Embryonic facial prominence (tissue), 1 donor: ENCODE measurements around the gene NDOR1.
"Not testable (repeated sequence)": the region's sequence is repeated elsewhere in the genome, so short reads cannot be mapped to it uniquely, and the experiment has no call there.

Experiments
- DNase-seq: peaks from one replicate; pipeline ENCODE4 v3.0.0-alpha.2; 2016; ENCODE audit errors: extremely low spot score

The NDOR1 gene

DNA sequence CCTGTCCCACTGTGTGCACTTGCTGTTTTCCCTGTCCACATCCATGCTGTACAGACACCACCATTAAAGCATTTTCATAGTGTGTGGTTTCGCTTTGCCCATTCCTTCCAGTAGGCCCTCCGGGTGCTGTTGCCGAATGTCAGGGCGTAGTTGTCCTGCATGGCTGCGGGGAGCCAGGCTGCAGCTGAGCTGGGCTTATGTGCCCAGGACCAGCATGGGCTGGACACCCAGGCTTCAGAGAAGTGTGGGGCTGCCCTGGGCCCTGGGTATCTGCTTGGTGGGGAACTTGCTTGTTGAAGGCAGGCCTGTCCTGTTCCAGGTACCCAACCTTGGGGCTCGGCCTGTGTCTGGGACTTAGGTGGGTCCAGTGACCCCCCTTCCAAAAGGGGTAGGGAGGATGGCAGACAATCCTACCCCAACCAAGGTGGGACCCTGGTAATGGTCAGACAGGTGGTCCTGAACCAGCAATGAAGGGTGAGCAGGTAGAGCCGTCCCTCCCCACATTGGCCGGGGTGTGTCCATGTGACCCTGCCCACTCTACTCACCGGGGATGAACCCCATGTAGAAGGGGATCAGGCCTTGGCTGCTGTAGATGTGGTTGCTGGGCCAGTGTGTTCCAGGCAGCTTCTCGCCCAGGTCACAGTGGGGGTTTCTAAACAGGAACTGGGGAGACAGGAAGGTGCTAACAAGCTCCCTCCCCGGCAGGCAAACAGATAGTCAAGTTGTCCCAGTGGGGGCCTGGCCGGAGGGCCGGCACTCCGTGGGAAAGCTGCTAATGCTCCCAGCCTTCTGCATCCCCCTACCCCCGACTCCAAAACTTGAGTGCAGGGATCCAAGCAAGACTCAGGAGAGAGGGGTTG, 38.4 kb downstream of the NDOR1 start:
- DNase-seq, result no peak

DNA sequence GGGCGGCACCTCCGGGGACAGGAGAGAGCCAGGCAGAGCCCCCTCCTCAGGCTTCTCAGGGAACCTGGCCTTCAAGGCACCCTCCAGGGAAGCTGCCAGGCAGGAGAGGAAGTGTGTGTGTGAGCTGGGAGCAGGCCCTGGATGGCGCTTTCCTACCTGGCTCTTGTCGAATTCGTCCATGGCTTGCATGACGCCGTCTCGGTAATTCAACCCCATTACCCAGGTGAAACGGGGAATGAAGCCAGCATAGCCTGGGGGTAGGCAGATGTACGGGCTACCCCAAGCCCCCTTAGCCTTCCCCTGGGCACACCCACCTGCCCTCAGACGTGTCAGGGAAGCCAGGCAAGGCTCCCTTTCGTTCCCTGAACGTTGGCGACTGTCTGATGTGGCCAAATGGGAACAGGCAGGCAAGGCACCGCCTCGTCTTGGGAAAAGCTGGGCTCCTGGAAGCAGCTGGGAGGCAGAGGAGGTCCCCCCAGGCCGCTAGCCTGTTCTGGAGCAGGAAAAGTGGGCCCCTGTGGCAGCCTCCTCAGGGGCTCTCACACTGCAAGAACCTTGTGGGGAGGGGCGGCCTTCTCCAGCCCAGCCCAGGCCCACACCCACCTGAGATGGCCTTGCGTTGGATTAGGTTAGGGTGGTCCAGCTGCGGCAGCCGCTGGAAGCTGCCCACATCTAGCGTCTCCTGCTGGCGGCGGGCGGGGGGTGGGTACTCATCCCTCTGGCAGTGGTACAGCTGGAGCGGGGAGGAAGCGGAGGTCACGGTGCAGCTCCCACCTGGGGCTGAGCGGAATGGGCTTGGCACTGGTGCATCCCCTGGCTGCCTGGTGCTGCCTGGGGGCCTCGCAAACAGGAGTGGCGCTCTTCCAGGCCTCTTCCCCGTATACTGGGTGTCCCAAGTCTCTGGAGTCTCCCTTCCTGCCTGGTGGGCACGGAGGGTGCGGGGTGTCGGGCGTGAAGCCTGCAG, 39.3 kb downstream of the NDOR1 start:
- no peak for DNase-seq

DNA sequence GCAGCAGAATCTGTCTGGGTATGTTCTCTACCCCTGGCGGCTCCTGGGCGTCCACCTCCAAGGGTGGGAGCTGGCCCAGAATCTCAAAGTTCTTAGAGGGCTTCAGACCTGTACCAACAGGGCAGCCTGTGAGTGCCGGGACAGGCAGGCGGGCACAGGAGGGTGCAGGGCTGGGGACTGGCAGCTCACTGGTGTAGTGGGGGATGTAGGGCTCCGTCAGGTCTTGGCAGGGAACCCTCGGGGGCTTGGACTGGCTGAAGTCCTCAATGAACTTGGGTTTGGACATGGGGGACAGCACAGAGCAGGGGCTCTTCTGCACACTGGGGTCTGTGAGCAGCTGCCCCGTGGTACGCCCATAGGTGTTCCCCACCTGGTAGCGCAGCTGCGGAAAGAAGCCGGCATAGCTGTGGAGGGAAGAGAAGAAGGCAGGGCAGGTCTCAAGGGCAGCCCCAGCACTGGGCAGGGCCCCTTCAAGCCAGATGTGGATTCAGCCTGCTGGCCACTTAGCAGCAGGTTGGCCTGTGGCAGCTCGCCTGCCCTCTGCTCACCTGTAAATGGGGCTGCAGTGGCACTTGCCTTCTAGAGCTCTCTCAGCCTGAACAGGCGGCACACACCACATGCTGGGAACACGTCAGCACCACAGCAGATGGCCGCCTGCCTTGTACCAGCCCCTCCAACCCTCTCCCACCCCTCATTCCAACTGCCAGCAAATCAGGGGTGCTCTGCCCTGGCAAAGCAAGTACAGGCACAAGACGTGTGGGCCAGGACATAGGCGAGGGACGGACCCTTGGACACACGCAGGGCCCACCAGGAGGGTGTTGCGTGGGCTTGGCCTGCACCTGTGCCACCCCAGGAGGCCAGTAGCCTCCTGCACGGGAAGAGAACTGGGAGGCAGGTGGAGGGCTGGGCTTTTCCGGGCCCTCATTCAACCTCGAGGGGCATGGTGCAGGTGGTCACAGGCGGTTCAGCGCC, 40.2 kb downstream of the NDOR1 start:
- DNase-seq, result no peak

DNA sequence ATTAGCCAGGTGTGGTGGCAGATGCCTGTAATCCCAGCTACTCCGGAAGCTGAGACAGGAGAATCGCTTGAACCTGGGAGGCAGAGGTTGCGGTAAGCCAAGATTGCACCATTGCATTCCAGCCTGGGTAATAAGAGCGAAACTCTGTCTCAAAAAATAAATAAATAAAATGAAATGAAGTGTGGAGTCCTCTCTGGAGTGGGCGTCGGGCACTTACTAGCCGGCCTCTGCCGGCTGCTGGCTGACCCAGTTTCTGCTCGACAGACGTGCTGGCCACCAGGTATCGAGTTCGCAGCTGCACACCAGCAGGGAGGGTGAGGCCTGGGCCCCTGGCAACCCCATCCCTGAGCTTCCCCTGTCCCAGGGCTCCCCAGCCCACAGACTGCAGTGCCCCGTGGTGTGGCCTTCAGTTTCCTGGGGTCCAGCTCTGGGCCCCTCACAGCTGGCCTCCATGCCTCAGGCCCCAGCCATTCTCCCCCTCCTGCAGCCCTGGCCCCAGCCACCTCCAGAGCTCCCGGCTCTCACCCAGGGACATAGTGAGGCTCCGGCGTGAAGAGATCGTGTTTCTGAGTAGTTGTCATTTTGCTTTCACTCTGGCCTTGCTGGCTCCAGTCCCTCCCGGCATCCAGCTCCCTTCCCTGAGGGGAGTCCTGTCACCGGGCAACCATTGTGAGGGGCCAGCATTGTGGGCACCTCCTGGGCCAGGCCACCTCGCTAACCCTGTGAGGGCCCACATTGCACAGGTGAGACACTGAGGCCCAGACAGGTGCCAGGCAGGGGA, 41.8 kb downstream of the NDOR1 start:
- no peak for DNase-seq

DNA sequence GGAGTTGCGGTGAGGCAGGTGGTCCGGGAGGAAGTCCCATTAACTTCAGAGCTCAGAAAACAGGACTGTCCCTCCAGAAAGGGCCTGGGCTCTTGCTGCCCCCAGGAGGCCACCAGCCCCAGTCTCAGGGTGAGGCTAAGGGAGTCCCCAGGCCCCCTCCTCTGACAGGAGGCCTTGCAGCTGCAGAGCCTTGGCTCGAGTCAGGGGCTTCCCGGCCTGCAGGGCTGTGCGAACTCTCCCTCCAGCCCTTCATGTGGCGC, 42.3 kb downstream of the NDOR1 start:
- no peak for DNase-seq

DNA sequence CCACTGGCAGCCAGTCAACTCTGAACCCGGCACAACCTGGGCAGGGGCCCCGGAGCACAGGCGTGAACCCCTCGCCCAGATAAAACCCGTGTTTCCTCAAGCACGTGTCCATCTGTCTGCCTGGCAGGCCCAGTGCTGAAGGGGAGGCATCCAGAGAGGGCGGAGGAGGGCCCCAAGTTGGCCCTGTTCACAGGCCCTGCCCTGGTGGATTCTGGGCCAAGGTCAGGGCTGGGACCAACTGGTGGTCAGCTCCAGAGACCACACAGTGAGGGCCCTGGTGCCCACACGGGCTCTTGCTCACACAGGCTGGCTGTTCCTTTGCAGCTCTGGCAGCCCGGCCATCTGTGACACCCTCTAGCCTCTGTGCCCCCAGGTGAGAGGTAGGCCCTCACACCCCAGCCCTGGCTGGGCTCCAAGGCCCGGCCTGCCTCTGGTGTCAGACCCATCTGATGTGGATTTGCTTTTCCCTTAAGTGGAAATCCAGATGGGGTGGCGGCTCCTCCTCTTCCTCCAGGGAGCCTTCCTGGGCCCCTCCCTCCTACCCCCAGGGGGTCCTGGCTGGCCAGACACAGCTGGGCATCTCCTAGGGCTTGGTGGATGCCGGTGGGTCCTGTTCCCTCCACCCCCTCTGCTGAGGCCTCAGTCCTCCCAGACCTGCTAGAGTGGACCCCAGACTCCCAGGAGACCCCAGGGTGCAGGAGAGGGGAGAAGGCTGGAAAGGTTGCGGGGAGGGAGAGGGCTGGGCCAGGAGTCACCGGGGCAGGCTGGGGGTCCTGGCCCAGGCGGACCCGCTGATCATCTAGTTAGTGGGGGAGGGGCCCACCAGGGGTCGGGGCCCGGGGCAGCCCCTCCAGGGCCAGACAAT, 45.1 kb downstream of the NDOR1 start:
- no peak for DNase-seq

DNA sequence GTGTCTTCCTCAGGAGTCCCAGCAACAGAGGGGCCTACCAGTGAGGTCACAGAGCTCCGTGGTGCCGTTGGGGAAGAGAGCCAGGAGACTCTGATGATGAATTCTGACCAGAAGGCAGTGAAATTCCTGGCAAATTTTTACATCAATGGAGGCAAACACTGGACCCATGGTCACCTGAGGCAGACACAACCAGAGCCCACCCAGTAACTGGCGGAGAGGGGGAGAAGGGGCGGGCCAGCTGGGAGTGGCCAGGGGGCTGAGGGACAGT, 45.6 kb downstream of the NDOR1 start, which contains the start of gene STPG3:
TSS of gene STPG3 (plus strand) at position 93 of the 268 bp plus-strand sequence. CDS start at position 94, 1 bp downstream.
- no peak for DNase-seq

DNA sequence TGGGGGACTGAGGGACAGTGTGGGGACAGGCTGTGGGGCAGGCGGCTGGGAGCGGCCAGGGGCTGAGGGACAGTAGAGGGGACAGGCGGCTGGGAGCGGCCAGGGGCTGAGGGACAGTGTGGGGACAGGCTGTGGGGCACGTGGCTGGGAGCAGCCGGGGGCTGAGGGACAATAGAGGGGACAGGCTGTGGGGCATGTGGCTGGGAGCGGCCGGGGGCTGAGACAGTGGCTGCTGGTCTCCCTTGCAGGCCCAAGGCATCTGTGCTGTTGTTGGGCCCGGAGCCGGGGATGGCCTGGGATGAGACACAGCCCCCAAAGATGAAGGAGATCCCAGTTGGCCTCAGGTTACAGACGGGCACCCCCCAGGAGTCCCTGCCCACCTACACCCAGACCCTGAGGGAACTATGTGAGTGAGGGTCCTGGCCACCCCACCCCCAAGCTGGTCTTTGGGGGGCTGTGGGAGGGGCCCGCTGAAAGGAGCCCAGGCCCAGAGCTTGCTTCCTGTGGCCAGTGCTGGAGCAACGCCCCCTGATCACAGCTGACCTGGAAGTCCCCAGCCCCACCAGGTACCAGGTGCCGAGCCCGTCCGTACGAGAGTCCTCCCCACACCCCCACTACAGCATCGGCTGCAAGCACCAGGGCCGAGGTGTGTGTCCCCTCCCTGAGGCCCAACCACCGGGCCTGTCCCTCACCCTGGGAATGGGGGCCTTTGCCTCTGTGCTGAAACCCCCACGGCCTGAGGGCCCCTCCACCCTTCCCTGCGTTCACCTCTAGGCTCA, 46.2 kb downstream of the NDOR1 start:
- no peak for DNase-seq

DNA sequence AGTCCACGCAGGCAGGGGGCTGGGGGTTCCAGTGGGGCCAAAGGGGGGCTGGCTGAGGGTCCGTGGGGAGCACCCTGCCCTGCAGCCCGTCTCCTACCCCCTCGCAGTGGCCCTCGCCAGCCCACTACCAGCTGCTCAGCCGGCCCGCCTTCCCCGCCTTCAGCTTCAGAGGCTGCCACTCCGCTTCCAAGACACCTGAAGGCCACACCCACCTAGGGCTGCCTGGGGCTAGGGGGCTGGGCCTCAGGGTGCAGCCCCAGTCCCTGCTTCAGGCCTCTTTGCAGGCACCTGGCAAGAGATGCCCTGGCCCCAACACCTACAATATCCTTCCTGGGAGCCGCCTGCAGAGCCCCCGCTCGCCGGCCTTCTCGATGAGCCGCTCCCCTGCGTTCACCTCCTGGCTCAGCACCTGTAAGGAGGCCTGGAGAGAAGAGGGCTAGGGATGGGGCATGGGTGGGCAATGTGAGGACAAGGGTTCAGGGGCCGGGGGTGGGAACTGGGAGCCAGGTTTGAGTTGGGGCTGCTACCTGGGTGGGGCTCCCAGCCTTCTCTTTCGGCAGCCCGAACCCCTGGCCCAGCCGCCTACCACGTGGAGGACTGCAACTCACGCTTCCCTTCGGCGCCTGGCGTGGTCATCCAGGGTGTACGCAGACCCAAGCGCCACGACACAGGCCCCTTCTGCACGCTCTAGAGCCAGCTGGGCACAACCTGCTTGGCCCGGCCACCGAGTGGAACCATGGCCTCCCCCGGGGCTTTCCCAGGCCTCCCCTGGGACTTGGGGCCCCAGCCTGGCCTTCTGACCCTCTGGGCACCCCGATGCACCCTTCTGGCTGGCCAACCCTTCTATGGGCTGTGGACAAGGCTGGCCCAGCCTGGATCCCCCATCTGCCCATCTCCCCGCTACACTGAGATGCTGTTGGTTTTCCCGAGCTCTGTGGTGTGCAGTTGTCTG, 47.3 kb downstream of the NDOR1 start:
- no peak for DNase-seq

DNA sequence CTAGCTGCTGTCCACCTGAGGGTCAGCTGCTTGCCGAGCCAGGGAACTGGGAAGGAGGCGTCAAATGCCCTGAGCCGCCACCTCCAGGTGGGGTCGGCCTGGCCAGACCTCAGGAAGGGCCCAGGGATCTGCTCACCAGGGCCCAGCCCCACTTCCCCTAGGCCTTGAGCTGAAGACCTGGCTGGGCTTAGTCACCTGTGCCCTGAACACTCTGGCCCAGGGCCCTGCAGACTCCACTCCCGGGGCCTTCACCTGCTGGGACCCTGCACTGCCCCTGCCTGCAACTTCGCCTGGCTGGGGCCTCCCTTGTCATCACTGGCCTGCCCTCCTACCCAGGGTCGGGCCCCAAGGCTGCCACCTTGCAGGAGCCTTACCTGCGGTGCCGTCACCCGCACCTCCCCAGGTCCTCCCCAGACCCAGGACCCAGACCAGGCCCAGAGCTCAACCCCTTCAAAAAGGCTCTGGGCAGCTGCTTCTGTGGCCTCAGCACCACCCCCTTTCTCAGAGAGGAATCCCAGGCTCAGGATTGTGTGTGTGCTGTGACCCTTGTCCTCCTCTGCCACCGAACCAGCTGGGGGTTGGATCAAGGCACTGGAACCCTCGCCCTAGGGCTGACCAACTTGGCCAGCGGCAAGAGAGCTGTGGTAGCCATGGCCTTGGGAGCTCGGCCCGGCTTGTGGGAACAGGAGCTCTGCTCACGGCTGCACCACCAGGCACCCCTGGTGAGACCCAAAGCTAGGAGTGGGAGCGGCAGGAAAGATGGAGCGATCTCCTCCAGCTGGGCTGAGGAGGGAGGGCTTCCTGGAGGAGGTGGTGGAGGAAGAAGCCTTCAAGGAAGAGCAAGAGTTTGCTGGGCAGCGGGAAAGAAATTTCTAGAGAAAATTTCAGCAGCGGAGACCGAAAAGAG, 48.5 kb downstream of the NDOR1 start:
- no peak for DNase-seq

DNA sequence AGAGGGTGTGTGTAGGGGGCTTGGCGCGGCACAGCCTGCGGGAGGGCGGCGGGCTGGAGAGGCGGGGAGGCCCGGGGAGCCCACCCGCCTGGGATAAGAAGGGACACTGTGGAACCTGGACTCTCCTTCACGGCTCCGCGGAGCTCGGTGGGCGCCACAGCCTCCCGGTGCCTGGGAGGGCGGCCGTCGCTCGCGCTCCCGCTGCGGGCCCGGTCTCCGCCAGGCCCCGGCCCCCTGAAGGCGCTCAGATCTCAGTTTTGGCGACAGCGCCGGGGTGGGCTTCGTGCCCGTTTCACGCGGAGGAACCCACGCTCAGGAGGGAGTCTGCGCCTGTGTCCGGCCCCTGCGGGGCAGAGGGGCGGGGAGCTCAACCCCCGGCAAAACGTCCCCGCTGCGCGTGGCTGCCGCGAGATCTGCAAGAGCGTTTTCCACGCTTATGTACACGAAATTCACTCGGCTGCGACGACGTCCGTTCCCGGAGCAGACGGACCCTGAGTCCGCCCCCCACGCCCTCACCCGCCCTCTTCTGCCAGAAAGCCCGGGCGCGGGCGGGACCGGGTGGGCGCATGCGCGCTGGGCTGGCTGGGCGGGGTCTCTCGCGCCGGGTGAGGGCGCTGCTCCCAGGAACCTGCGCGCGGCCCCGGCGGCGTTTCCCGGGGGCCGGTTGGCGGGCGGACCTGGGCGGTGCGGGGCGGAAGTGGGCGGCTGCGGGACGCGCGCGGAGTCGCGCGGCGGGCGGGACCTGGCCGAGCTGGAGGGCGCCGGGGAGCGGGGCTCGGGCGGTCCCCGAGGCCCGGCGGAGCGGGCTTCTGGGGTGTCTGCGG, 49.3 kb downstream of the NDOR1 start, which contains the start of gene NELFB:
TSS of gene NELFB (plus strand) at position 704 of the 824 bp plus-strand sequence.
- DNase-seq, result peak; percentile 64

DNA sequence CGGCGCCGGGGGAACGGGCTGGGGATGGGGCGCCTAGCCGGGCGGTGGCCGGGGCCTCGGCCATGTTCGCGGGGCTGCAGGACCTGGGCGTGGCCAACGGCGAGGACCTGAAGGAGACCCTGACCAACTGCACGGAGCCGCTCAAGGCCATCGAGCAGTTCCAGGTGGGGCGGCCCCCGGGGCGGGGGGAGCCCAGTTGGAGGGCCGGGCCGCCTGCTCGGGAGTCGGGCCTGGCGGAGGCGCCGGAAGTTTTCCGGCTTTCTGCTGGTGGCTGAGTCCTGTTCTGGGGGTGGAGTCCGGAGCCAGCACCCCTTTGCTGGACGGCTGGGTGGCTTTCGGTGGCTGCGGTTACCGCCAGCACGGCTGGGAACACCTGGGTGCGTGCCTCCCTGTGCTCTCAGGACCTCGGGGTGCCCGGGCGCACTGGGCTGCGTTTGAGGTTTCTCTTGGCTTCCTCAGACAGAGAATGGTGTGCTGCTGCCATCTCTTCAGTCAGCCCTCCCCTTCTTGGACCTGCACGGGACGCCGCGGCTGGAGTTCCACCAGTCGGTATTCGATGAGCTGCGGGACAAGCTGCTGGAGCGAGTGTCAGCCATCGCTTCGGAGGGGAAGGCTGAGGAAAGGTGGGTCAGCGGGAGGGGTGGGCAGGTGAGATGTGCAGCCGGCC, 50.1 kb downstream of the NDOR1 start:
- DNase-seq, result no peak

DNA sequence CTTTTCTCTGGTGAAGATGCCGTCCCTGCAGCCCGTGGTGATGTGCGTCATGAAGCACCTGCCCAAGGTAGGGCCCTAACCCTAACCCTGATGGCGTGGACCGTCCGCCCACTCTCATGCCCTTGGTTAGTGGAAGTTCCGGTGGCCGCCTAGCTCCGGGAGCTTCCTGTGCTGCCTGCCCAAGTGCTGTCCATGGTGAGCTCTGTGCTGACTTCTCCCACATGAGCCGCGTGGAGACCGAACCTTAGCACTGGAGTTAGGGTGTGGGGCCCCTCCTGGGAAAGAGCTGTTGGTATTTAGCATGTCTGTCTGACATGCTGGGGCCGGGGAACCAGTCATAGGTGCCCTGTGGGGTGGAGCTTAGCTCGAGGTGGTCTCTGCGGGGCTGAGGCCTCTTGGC, 50.9 kb downstream of the NDOR1 start:
- no peak for DNase-seq

DNA sequence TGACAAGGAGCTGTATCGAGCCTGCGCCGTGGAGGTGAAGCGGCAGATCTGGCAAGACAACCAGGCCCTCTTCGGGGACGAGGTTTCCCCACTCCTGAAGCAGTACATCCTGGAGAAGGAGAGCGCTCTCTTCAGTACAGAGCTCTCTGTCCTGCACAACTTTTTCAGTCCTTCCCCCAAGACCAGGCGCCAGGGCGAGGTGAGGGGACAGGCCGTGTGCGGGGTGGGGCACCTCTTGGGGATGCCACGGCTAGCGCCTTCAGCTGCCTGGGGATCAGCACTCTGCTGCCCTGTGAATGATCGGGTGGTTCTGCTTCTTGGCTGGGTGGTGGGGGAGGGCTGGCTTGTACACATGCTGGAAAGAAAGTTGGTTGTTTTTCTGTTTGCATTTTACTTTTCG, 51.4 kb downstream of the NDOR1 start:
- DNase-seq, result no peak

DNA sequence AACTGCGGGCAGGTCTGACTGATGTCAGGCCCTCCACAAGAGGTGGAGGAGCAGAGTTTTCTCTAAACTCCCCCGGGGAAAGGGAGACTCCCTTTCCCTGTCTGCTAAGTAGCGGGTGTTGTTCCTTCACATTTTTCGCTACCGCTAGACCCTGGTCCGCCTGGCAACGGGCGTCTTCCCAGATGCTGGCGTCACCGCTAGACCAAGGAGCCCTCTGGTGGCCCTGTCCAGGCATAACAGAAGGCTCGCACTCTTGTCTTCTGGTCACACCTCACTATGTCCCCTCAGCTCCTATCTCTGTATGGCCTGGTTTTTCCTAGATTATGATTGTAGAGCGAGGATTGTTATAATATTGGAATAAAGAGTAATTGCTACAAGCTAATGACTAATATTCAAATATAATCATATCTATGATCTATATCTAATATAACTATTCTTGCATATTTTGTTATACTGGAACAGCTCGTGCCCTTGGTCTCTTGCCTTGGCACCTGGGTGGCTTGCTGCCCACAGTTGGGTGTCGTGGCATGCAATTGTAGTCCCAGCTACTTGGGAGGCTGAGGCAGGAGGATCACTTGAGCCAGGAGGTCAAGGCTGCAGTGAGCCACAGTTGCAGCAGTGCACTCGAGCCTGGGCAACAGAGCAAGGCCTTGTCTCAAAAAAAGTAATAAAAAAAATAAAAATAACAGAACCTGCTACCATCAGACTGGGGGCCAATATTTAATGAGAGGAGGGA, 56.8 kb downstream of the NDOR1 start:
- DNase-seq, result not testable (repeated sequence)
